Hippocampal formation (tissue), 2 donors: ENCODE results near the gene TBP.
"Not testable (repeated sequence)": the region's sequence is repeated elsewhere in the genome, so short reads cannot be mapped to it uniquely, and the experiment has no call there.

Source experiments
- DNase-seq, 2 donors: peaks; one replicate each; lab custom pipeline; 2025; lab: John Stamatoyannopoulos, UW

Gene TBP

GRCh38 chr6:170554013-170554795 is at the start of gene TBP:
TSS of gene TBP (plus strand) at chr6:170554369. CDS start at chr6:170557030, 2,661 bp downstream.
- DNase-seq = peak; percentile 96 to 100

DNA sequence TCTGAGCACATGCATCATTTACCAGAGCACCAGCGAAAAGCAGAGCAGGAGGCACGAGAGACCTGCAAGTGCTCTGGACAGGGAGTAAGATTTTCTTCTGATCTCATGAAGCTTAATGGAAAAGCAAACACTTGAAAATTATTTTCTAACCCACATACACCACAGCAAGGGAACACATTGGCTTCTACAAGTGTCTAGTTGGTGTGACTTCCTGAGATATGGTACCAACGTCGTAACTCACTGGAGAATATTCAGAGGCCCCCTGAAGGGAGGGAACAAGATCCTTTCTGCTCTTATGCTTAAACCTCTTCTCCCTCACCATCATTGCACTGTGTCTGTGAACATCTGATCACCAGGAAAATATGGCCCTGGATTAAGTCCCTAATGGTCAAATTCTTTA is 49.7 kb upstream of the TBP start:
- no peak for DNase-seq

- no peak for DNase-seq
Measured at GRCh38 chr6:170505306-170505705, 48.9 kb upstream of the TBP start.

DNA sequence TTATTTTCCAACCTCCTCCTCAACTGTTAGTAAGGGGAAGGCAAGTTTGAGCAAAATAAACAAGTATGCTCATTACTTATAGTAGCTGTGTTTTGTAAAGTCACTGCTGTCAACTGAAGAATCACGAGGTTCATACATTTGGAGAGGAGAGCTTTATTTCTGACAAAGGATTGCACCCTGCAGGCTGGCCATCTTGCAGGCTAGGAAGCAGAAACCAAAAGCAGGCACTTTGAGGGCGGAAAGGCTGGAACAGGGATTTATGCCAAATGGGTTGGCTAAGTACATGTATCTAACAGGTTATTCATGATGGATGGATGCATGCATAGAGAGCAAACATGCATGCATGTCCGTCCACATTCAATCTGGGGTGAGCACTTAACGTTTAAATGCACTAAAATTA is 47.7 kb upstream of the TBP start:
- no peak for DNase-seq

- not testable (repeated sequence) for DNase-seq
Measured at GRCh38 chr6:170507728-170508127, 46.4 kb upstream of the TBP start.

- DNase-seq = not testable (repeated sequence)
Measured at GRCh38 chr6:170508275-170508674, 45.9 kb upstream of the TBP start.

DNA sequence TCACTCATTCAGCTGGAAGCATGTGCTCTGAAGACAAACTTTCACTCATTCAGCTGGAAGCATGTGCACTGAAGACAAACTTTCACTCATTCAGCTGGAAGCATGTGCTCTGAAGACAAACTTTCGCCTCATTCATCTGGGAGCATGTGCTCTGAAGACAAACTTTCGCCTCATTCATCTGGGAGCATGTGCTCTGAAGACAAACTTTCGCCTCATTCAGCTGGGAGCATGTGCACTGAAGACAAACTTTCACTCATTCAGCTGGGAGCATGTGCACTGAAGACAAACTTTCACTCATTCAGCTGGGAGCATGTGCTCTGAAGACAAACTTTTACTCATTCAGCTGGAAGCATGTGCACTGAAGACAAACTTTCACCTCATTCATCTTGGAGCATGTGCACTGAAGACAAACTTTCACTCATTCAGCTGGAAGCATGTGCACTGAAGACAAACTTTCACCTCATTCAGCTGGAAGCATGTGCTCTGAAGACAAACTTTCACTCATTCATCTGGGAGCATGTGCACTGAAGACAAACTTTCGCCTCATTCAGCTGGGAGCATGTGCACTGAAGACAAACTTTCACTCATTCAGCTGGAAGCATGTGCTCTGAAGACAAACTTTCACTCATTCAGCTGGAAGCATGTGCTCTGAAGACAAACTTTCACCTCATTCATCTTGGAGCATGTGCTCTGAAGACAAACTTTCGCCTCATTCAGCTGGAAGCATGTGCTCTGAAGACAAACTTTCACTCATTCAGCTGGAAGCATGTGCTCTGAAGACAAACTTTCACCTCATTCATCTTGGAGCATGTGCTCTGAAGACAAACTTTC is 45.1 kb upstream of the TBP start:
- not testable (repeated sequence) for DNase-seq

DNA sequence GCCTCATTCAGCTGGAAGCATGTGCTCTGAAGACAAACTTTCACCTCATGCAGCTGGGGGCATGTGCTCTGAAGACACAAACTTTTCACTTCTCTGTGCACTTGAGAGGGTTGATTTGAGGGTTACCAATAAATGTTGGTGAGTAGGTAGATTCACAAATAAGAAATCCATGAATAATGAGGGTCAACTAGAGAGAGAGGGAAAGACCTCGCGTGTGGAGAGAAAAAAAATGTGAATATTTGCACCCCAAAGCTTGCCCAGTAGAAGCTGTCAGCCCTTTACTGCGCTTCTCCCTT is 44.5 kb upstream of the TBP start:
- DNase-seq = no peak

GRCh38 chr6:170510631-170511030 is 43.5 kb upstream of the TBP start:
- no peak for DNase-seq

- no peak for DNase-seq
Measured at GRCh38 chr6:170512249-170512648, 41.9 kb upstream of the TBP start.

DNA sequence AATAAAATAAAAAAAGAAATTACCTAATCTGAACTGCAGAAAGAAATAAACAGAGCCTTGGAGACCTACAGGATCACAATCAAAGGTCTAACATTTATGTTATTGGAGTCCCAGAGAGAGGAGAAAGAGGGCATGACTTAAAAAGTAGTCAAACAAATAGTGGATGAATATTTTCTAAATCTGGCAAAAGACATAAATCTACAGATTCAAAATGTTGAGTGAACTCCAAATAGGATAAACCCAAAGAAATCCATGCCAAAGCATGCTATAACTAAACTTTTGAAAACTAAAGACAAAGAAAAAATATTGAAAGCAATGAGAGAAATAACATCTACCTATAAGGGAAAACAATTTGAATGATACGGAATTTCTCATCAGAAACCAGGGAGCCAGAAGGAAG is 39.3 kb upstream of the TBP start:
- DNase-seq = no peak

GRCh38 chr6:170516783-170517616 is 37.2 kb upstream of the TBP start:
- peak in 1 of 2 donors; percentile 7 for DNase-seq

GRCh38 chr6:170522565-170523183 is 31.5 kb upstream of the TBP start:
- DNase-seq = no peak

- no peak for DNase-seq
Measured at GRCh38 chr6:170523256-170524171, 30.7 kb upstream of the TBP start.

DNA sequence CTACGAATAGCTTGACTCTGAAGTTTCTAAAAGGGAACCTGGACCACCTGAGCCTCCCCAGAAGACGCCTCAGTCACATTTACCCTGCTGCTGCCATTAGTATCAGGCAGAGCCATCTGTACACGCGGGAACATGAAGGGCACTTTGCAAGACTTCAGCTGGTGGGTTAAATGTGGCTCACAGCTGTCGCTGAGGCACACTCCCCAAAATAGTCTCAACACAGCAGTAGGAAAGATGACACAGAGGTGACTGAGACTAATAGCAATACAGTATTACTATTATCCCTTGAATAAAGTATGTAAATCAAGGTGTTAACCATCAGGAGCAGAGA is 30.0 kb upstream of the TBP start:
- no peak for DNase-seq

GRCh38 chr6:170525795-170526194 is 28.4 kb upstream of the TBP start:
- DNase-seq = no peak

- DNase-seq = not testable (repeated sequence)
Measured at GRCh38 chr6:170527995-170528394, 26.2 kb upstream of the TBP start.

DNA sequence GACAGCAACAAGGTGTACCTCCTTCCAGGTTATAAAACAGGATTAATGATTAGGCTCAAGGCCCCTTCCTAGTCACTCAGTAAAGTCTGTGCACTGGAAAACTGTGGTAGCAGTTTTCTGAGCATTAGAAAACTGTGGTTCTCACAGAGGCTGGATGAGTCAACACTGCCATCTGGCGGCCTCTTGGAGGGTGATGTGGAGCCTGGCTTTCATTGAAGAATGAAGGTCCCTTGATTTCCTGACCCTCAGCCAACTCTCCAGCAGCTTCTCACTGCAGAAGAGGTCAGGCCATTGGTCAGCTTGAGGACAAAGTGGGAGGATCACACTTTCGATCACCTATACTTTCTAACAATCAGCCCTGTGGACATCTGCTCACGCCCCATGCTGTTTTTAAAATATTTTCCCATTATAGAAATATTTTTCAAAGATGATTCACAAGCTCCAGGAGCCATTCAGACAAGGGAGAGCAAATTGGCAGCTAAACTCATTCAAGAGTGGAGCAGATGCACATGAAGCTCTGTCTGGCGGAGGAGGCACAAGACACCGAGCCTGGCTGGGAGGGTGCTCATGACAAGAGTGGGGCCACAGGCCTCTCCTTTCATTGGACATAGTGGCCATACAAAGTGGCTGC is 24.2 kb upstream of the TBP start:
- DNase-seq = peak; percentile 75 to 77

GRCh38 chr6:170532867-170533488 is 21.2 kb upstream of the TBP start:
- no peak for DNase-seq

GRCh38 chr6:170533792-170534191 is 20.4 kb upstream of the TBP start:
- no peak for DNase-seq
